MCF 10A (cell line): ENCODE measurements around the gene MN1. TPM values are rescaled to one million over a fixed set of nuclear protein-coding genes. Genes with fewer than 3 reads are reported as not detected.

Experiments used
- BruUV-seq: library from RNA; stranded (reverse); fragments of 400-500 nt; replicated peaks from 2 replicates; lab custom pipeline; 2021; lab: Mats Ljungman, UMichigan
- CTCF ChIA-PET: fragments of 300-600 bp; sonication (Branson Sonifier 250); formaldehyde crosslinking; extraction: SDS; loops from one replicate; lab custom pipeline; 2021; ENCODE audit warnings: antibody characterized with exemption, inconsistent platforms; lab: Yijun Ruan, JAX
- POLR2A ChIA-PET: fragments of 300-600, 350-650 bp; sonication (Branson Sonifier 250); formaldehyde crosslinking; extraction: SDS; loops from one replicate; lab custom pipeline; 2020; ENCODE audit warnings: antibody characterized with exemption, inconsistent platforms; lab: Yijun Ruan, JAX
- DNase-seq: peaks from one replicate; pipeline ENCODE4 v3.0.0-alpha.2; 2018; ENCODE audit not compliant: unreplicated experiment
- H3K27ac Mint-ChIP-seq: one replicate; pipeline ENCODE4 v1.8.0; 2022; ENCODE audit warnings: mild to moderate bottlenecking, low read depth, mixed read lengths; ENCODE audit not compliant: unreplicated experiment
- H3K27me3 Mint-ChIP-seq: one replicate; pipeline ENCODE4 v1.8.0; 2022; ENCODE audit warnings: mixed read lengths; ENCODE audit not compliant: insufficient read depth, unreplicated experiment
- H3K36me3 Mint-ChIP-seq: one replicate; pipeline ENCODE4 v1.8.0; 2022; ENCODE audit warnings: mild to moderate bottlenecking, moderate library complexity, mixed read lengths; ENCODE audit not compliant: insufficient read depth, unreplicated experiment
- H3K4me1 Mint-ChIP-seq: one replicate; pipeline ENCODE4 v1.8.0; 2022; ENCODE audit warnings: mixed read lengths; ENCODE audit not compliant: insufficient read depth, unreplicated experiment
- H3K4me3 Mint-ChIP-seq: one replicate; pipeline ENCODE4 v1.8.0; 2022; ENCODE audit warnings: mild to moderate bottlenecking, moderate library complexity, mixed read lengths; ENCODE audit not compliant: unreplicated experiment
- H3K9me3 Mint-ChIP-seq: one replicate; pipeline ENCODE4 v1.8.0; 2022; ENCODE audit warnings: mixed read lengths; ENCODE audit not compliant: unreplicated experiment
- intact Hi-C: fragments of 100-400 bp; cut with micrococcal nuclease; formaldehyde crosslinking; loops from 2 replicates; pipeline ENCODE4 v1.14.1; 2022
- total RNA-seq: library from RNA; stranded (reverse); gene quantifications from 2 replicates; pipeline ENCODE4 v1.2.3, GENCODE V29; 2022
- TF ChIP-seq, protein P1 (sequence below): fragments of 200-600 bp; IDR thresholded peaks from one replicate; pipeline ENCODE4 v1.8.0; 2022; ENCODE audit warnings: antibody characterized with exemption, mild to moderate bottlenecking; ENCODE audit not compliant: unreplicated experiment

The MN1 gene
- total RNA-seq, 1 experiment from 2014 or later: 3.9 TPM

GRCh38 chr22:27799827-27800249, 1.7 kb downstream of the MN1 start:
- Mint-ChIP-seq H3K27ac (no peak overlapping the region), H3K4me3 (peak overlapping the region; percentile 73), H3K36me3 (no peaks in the 10 kb centered on the region), H3K27me3 (no peaks in the 10 kb centered on the region), H3K9me3 (no peaks in the 10 kb centered on the region), H3K4me1 (peaks cover 23% of the 10 kb centered on the region)
- DNase-seq: peak; percentile 22
- CTCF ChIA-PET: interaction anchor here (1.0 kb wide), 1 partner anchor 867 kb away, joined by 4 read pairs; no protein-coding TSS in a partner anchor
- TF ChIP-seq, protein P1, sequence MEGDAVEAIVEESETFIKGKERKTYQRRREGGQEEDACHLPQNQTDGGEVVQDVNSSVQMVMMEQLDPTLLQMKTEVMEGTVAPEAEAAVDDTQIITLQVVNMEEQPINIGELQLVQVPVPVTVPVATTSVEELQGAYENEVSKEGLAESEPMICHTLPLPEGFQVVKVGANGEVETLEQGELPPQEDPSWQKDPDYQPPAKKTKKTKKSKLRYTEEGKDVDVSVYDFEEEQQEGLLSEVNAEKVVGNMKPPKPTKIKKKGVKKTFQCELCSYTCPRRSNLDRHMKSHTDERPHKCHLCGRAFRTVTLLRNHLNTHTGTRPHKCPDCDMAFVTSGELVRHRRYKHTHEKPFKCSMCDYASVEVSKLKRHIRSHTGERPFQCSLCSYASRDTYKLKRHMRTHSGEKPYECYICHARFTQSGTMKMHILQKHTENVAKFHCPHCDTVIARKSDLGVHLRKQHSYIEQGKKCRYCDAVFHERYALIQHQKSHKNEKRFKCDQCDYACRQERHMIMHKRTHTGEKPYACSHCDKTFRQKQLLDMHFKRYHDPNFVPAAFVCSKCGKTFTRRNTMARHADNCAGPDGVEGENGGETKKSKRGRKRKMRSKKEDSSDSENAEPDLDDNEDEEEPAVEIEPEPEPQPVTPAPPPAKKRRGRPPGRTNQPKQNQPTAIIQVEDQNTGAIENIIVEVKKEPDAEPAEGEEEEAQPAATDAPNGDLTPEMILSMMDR: no peak
- intact Hi-C loops: loop anchor here (1.0 to 10.0 kb wide), 8 partner anchors 47 to 1125 kb away; no protein-coding TSS in a partner anchor
- POLR2A ChIA-PET: interaction anchor here (0.9 kb wide), 1 partner anchor 51 kb away, joined by 5 read pairs; no protein-coding TSS in a partner anchor
- BruUV-seq: TSS peak; percentile 25

- ChIA-PET CTCF (no interaction called here), POLR2A (no interaction called here)
- DNase-seq: no peak
- TF ChIP-seq, protein P1: no peak
- Mint-ChIP-seq H3K9me3 (no peaks in the 10 kb centered on the region), H3K36me3 (no peaks in the 10 kb centered on the region), H3K27ac (no peak overlapping the region), H3K27me3 (no peaks in the 10 kb centered on the region), H3K4me3 (peak overlapping the region; percentile 35), H3K4me1 (peaks cover 18% of the 10 kb centered on the region)
- no TSS peak for BruUV-seq
- intact Hi-C loops: no loop called here
Measured at GRCh38 chr22:27799015-27799826, 2.3 kb downstream of the MN1 start.

DNA sequence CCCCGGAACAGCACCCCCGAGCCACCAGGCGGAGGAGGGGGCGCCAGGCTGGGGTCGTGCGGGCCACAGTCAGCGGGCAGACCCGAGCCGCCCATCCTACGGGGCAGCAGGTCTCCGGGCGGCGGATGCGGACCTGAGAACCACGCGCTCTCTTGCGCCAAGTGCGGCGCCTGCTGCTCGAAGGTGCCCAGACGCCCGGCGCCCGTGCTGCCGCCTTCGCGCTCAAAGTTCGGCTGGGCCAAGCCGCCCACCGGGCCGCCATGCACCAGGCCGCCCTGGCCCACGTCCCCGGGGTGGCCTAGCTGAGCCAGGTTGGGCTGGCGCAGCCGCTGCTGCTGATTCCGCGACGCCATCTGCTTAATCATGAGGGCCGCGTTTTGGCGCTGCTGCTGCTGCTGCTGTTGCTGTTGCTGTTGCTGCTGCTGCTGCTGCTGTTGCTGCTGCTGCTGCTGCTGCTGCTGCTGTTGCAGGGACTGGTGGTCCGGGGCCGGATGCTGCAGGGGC, 3.0 kb downstream of the MN1 start:
- TF ChIP-seq, protein P1: no peak
- DNase-seq: no peak
- Mint-ChIP-seq H3K36me3 (peaks cover 3% of the 10 kb centered on the region), H3K4me3 (no peak overlapping the region), H3K4me1 (peaks cover 18% of the 10 kb centered on the region), H3K27ac (no peak overlapping the region), H3K27me3 (no peaks in the 10 kb centered on the region), H3K9me3 (no peaks in the 10 kb centered on the region)
- POLR2A ChIA-PET: no interaction called here
- BruUV-seq: no TSS peak
- CTCF ChIA-PET: interaction anchor here (0.7 kb wide), 1 partner anchor 891 kb away, joined by 3 read pairs; no protein-coding TSS in a partner anchor
- intact Hi-C loops: no loop called here
